Neural cell (in vitro differentiated cells): ENCODE data around the gene UGCG. TPM values are rescaled to one million over a fixed set of nuclear protein-coding genes. Genes with fewer than 3 reads are reported as not detected.
A peak's percentile ranks its signal among the peaks of the same experiment; 100 is the strongest.

ENCODE experiments used
- H2AFZ ChIP-seq: fragments of 200-600, 300-800 bp; sonication (generic), shearing (Covaris generic); 2 replicates; pipeline ENCODE4 v1.6.0; 2014; ENCODE audit warnings: low read depth, mild to moderate bottlenecking, antibody characterized with exemption, low read length, moderate library complexity
- H3F3A ChIP-seq: fragments of 200-600 bp; shearing (Covaris generic); 2 replicates; pipeline ENCODE4 v1.6.1; 2016; ENCODE audit warnings: mild to moderate bottlenecking, moderate library complexity, mixed read lengths, antibody characterized with exemption, low read length; ENCODE audit not compliant: insufficient read depth, poor library complexity, severe bottlenecking
- H3K27ac ChIP-seq: fragments of 200-600, 300-800 bp; sonication (generic), shearing (Covaris generic); 2 replicates; pipeline ENCODE4 v1.5.1; 2014; ENCODE audit warnings: mild to moderate bottlenecking, low read length, moderate library complexity
- H3K27me3 ChIP-seq: fragments of 300-800, 200-600 bp; sonication (generic), shearing (Covaris generic); 2 replicates; pipeline ENCODE4 v1.6.0; 2014; ENCODE audit warnings: mild to moderate bottlenecking, low read depth, low read length, moderate library complexity; ENCODE audit not compliant: insufficient read depth
- H3K36me3 ChIP-seq: fragments of 300-800, 200-600 bp; sonication (generic), shearing (Covaris generic); 2 replicates; pipeline ENCODE4 v1.5.1; 2014; ENCODE audit warnings: mild to moderate bottlenecking, antibody characterized with exemption, low read length, moderate library complexity; ENCODE audit not compliant: insufficient read depth
- H3K4me2 ChIP-seq: fragments of 300-800, 200-600 bp; sonication (generic), shearing (Covaris generic); 2 replicates; pipeline ENCODE4 v1.6.0; 2014; ENCODE audit warnings: mild to moderate bottlenecking, low read length
- H3K4me3 ChIP-seq: fragments of 300-800, 200-600 bp; sonication (generic), shearing (Covaris generic); 2 replicates; pipeline ENCODE4 v1.5.1; 2014; ENCODE audit warnings: mild to moderate bottlenecking, low read length, moderate library complexity
- H3K79me2 ChIP-seq: fragments of 200-600 bp; shearing (Covaris generic); replicated peaks from 2 replicates; pipeline ENCODE4 v1.6.0; 2014; ENCODE audit warnings: mild to moderate bottlenecking, low read length, moderate library complexity; ENCODE audit not compliant: insufficient read depth
- H3K9ac ChIP-seq: fragments of 300-800, 200-600 bp; sonication (generic), shearing (Covaris generic); 2 replicates; pipeline ENCODE4 v1.6.1; 2016; ENCODE audit warnings: mild to moderate bottlenecking, low read length, mixed read lengths
- H3K9me2 ChIP-seq: fragments of 200-600 bp; shearing (Covaris generic); 2 replicates; pipeline ENCODE4 v1.6.1; 2016; ENCODE audit warnings: mild to moderate bottlenecking, low read length, mixed read lengths; ENCODE audit not compliant: insufficient read depth
- H3K9me3 ChIP-seq: fragments of 200-600, 300-800 bp; sonication (generic), shearing (Covaris generic); 2 replicates; pipeline ENCODE4 v1.6.1; 2016; ENCODE audit warnings: mild to moderate bottlenecking, mixed run types, low read length, moderate library complexity, mixed read lengths
- H4K20me1 ChIP-seq: fragments of 200-600 bp; shearing (Covaris generic); 2 replicates; pipeline ENCODE4 v1.6.1; 2016; ENCODE audit warnings: mild to moderate bottlenecking, mixed run types; ENCODE audit not compliant: insufficient read depth
- EP300 ChIP-seq: fragments of 450-650 bp; conservative IDR thresholded peaks from 2 replicates; pipeline ENCODE4 v1.6.1; 2014; ENCODE audit warnings: antibody characterized with exemption, mild to moderate bottlenecking, moderate library complexity; ENCODE audit not compliant: poor library complexity, severe bottlenecking
- EZH2 ChIP-seq: fragments of 200-600, 300-800 bp; shearing (Covaris generic), sonication (generic); IDR thresholded peaks from 2 replicates; pipeline ENCODE4 v1.6.1; 2014; ENCODE audit warnings: antibody characterized with exemption, low read length, borderline replicate concordance, mild to moderate bottlenecking; ENCODE audit not compliant: insufficient read depth, poor library complexity, severe bottlenecking
- MXI1 ChIP-seq: fragments of 450-650 bp; conservative IDR thresholded peaks from 2 replicates; pipeline ENCODE4 v1.6.1; 2014; ENCODE audit warnings: antibody characterized with exemption, mild to moderate bottlenecking; ENCODE audit not compliant: poor library complexity, severe bottlenecking
- POLR2AphosphoS5 ChIP-seq: IDR thresholded peaks from 2 replicates; pipeline ENCODE4 v1.6.1; 2012
- RAD21 ChIP-seq: fragments of 450-650 bp; conservative IDR thresholded peaks from 2 replicates; pipeline ENCODE4 v1.6.1; 2014; ENCODE audit warnings: antibody characterized with exemption, mild to moderate bottlenecking, moderate library complexity
- SMC3 ChIP-seq: fragments of 450-650 bp; conservative IDR thresholded peaks from 2 replicates; pipeline ENCODE4 v1.6.1; 2014; ENCODE audit warnings: antibody characterized with exemption, mild to moderate bottlenecking, moderate library complexity; ENCODE audit not compliant: poor library complexity
- TAF1 ChIP-seq: IDR thresholded peaks from 2 replicates; pipeline ENCODE4 v1.6.1; 2012; ENCODE audit warnings: low read depth
- polyA plus RNA-seq: library from polyadenylated mRNA; depleted of rRNA; stranded (reverse); fragments of >200 nt; gene quantifications from 2 replicates; pipeline ENCODE4 v1.2.3, GENCODE V29; 2014
- TF ChIP-seq, protein P1 (sequence below): IDR thresholded peaks from 2 replicates; pipeline ENCODE4 v1.6.1; 2012; ENCODE audit warnings: borderline replicate concordance
- TF ChIP-seq, protein P2 (sequence below): fragments of 450-650 bp; IDR thresholded peaks from 2 replicates; pipeline ENCODE4 v1.5.1; 2014; ENCODE audit warnings: antibody characterized with exemption, mild to moderate bottlenecking, moderate library complexity; ENCODE audit not compliant: poor library complexity, severe bottlenecking

The UGCG gene
- polyA plus RNA-seq, 1 donor from 2014 or later, result 93.6 TPM

DNA sequence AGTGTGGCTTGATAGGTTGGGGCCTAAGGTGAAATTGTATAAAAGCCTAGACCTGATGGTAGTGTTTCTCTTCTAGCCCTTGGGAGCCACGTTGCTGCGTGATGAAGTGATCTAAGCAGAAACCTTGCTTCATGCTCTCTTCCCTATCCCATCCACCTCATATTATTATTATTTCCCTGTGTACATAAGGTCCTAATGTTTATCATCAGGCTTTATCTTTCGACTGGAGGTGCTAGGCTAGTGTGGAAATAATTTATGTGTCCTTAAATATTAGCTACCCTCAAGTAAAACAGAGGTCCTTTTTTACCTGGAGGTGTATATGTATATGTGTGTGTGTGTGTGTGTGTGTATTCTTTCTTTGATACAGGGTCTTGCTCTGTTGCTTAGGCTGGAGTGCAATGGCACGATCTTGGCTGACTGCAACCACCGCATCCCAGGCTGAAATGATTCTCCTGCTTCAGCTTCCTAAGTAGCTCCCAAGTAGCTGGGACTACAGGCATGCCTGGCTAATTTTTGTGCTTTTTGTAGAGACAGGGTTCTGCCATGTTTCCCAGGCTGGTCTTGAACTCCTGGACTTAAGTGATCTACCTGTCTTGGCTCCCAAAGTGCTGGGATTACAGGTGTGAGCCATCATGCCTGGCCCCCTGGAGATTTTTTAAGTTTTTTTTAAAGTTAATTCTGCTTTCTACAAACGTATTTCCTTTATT lies 3.7 kb downstream of the UGCG start:
- H3K4me2 ChIP-seq, result no peak overlapping the region
- H3K27ac ChIP-seq, result no peak overlapping the region
- peaks cover 66% of the 10 kb centered on the region for H3K79me2 ChIP-seq
- peaks cover 9% of the 10 kb centered on the region for H3F3A ChIP-seq
- no peak overlapping the region for H3K9ac ChIP-seq
- no peaks in the 10 kb centered on the region for H3K36me3 ChIP-seq
- no peaks in the 10 kb centered on the region for H3K9me2 ChIP-seq
- no peaks in the 10 kb centered on the region for H3K9me3 ChIP-seq
- H4K20me1 ChIP-seq, result no peaks in the 10 kb centered on the region
- no peak overlapping the region for H2AFZ ChIP-seq
- H3K27me3 ChIP-seq, result no peaks in the 10 kb centered on the region
- TF ChIP-seq, protein P1, sequence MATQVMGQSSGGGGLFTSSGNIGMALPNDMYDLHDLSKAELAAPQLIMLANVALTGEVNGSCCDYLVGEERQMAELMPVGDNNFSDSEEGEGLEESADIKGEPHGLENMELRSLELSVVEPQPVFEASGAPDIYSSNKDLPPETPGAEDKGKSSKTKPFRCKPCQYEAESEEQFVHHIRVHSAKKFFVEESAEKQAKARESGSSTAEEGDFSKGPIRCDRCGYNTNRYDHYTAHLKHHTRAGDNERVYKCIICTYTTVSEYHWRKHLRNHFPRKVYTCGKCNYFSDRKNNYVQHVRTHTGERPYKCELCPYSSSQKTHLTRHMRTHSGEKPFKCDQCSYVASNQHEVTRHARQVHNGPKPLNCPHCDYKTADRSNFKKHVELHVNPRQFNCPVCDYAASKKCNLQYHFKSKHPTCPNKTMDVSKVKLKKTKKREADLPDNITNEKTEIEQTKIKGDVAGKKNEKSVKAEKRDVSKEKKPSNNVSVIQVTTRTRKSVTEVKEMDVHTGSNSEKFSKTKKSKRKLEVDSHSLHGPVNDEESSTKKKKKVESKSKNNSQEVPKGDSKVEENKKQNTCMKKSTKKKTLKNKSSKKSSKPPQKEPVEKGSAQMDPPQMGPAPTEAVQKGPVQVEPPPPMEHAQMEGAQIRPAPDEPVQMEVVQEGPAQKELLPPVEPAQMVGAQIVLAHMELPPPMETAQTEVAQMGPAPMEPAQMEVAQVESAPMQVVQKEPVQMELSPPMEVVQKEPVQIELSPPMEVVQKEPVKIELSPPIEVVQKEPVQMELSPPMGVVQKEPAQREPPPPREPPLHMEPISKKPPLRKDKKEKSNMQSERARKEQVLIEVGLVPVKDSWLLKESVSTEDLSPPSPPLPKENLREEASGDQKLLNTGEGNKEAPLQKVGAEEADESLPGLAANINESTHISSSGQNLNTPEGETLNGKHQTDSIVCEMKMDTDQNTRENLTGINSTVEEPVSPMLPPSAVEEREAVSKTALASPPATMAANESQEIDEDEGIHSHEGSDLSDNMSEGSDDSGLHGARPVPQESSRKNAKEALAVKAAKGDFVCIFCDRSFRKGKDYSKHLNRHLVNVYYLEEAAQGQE, result no peak
- no peak for TF ChIP-seq POLR2AphosphoS5
- TF ChIP-seq EZH2, result no peak
- TF ChIP-seq SMC3, result no peak
- H3K4me3 ChIP-seq, result peak overlapping the region; percentile 93

DNA sequence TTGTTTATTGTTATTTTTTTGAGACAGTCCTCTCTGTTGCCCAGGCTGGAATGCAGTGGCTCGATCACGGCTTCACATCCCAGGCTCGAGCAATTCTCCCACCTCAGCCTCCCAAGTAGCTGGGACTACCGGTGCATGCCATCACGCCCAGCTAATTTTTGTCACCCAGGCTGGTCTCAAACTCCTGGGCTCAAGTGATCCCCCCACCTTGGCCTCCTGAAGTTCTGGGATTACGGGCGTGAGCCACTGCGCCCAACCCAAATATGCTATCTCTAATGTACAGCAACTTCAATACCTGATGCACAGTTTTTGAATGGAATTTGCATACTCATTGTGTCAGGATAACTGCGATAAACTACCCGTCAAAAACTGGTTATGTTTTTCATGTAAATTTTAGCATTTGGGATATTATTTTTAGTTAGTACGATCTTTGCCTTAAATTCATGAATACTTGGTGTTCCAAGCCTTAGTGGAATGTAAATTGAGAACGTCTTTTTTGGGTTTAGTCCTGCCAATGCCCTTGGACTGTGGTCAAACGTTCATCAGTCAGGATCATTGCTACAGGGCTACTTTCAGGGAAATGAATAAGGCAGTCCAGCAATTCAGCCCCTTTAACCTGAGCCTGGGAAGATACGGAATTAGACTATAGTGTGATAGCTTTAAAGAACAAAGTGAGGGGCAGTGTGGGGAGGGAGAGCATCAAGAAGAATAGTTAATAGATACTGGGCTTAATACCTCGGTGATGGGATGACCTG lies 4.4 kb downstream of the UGCG start:
- Histone ChIP-seq H3K9me3 (no peaks in the 10 kb centered on the region), H3K4me2 (no peak overlapping the region), H3K9ac (no peak overlapping the region), H4K20me1 (no peaks in the 10 kb centered on the region), H3K36me3 (no peaks in the 10 kb centered on the region), H3K79me2 (peaks cover 71% of the 10 kb centered on the region), H3F3A (peaks cover 9% of the 10 kb centered on the region), H2AFZ (no peak overlapping the region), H3K27ac (no peak overlapping the region), H3K4me3 (no peak overlapping the region), H3K9me2 (no peaks in the 10 kb centered on the region), H3K27me3 (no peaks in the 10 kb centered on the region)
- TF ChIP-seq, protein P2, sequence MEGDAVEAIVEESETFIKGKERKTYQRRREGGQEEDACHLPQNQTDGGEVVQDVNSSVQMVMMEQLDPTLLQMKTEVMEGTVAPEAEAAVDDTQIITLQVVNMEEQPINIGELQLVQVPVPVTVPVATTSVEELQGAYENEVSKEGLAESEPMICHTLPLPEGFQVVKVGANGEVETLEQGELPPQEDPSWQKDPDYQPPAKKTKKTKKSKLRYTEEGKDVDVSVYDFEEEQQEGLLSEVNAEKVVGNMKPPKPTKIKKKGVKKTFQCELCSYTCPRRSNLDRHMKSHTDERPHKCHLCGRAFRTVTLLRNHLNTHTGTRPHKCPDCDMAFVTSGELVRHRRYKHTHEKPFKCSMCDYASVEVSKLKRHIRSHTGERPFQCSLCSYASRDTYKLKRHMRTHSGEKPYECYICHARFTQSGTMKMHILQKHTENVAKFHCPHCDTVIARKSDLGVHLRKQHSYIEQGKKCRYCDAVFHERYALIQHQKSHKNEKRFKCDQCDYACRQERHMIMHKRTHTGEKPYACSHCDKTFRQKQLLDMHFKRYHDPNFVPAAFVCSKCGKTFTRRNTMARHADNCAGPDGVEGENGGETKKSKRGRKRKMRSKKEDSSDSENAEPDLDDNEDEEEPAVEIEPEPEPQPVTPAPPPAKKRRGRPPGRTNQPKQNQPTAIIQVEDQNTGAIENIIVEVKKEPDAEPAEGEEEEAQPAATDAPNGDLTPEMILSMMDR, result no peak
- TF ChIP-seq RAD21, result no peak
- TF ChIP-seq TAF1, result no peak
- no peak for TF ChIP-seq SMC3
- TF ChIP-seq EZH2, result no peak
- TF ChIP-seq POLR2AphosphoS5, result no peak
- no peak for TF ChIP-seq EP300
- TF ChIP-seq MXI1, result no peak
- TF ChIP-seq, protein P1, result no peak
